Smooth muscle cell of the pulmonary artery (primary cell): ENCODE data around the gene MYLIP. TPM values are rescaled to one million over a fixed set of nuclear protein-coding genes. Genes with fewer than 3 reads are reported as not detected.

Experiments
- total RNA-seq: library from RNA; depleted of rRNA; stranded (reverse); fragments of >200 nt; gene quantifications from 2 replicates; pipeline ENCODE4 v1.2.3, GENCODE V29; 2014

The MYLIP gene
- 29.9 and 33.2 TPM in 2 replicates for total RNA-seq

GRCh38 chr6:16128759-16129622, at the start of gene MYLIP:
Gene MYLIP, plus strand, starts transcription at chr6:16129086. Its CDS starts 237 bp downstream, at chr6:16129323.

Other genes starting within 250 kb of the MYLIP start
- 11.6 and 12.6 TPM in 2 replicates for gene GMPR, start 109.5 kb downstream of the MYLIP start, total RNA-seq